ENCODE data around the gene TBC1D22A. TPM values are rescaled to one million over a fixed set of nuclear protein-coding genes. Genes with fewer than 3 reads are reported as not detected.

TBC1D22A gene, protein sequence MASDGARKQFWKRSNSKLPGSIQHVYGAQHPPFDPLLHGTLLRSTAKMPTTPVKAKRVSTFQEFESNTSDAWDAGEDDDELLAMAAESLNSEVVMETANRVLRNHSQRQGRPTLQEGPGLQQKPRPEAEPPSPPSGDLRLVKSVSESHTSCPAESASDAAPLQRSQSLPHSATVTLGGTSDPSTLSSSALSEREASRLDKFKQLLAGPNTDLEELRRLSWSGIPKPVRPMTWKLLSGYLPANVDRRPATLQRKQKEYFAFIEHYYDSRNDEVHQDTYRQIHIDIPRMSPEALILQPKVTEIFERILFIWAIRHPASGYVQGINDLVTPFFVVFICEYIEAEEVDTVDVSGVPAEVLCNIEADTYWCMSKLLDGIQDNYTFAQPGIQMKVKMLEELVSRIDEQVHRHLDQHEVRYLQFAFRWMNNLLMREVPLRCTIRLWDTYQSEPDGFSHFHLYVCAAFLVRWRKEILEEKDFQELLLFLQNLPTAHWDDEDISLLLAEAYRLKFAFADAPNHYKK
- 15.5 and 16.1 TPM in 2 replicates for total RNA-seq

DNA sequence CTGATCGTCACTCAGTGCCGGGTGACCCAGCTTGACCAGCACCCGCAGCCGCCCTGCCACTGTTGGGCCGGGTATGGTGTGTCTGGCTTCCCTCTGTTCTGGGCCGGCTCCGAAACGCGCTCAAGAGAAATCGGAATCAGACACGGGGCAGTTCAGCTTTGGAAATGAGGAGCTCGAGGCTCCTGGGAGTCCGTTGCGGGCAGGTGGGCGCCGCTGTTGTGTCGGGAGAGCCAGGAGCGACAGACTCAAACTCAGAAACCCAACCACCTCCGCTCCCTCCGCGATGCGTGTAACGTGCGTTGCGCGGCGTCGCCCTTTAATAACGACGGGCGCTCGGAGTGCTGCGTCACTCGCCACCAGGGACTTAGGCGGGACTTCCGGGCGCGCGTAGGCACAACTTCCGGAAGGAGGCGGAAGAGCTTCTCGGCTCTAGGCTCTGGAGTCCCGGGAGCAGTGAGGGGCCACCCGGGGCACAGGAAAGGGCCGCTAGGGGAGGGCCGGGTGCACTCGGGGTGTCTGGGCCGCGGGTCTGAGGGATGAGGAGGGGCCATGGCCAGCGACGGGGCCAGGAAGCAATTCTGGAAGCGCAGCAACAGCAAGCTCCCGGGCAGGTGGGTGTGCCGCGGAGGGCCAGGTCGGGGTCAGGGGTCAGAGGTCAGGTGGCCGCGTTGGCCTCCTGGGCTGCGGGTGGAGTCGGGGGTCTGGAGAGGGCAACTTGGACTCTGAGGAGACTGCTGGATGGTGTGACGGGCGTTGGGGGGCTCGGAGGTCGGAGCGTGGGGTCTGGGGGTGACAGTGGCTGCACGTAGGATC lies at the start of gene TBC1D22A:
Gene TBC1D22A, plus strand, starts transcription at position 413 of the 813 bp plus-strand sequence. Its CDS starts 137 bp downstream, at position 550.

DNA sequence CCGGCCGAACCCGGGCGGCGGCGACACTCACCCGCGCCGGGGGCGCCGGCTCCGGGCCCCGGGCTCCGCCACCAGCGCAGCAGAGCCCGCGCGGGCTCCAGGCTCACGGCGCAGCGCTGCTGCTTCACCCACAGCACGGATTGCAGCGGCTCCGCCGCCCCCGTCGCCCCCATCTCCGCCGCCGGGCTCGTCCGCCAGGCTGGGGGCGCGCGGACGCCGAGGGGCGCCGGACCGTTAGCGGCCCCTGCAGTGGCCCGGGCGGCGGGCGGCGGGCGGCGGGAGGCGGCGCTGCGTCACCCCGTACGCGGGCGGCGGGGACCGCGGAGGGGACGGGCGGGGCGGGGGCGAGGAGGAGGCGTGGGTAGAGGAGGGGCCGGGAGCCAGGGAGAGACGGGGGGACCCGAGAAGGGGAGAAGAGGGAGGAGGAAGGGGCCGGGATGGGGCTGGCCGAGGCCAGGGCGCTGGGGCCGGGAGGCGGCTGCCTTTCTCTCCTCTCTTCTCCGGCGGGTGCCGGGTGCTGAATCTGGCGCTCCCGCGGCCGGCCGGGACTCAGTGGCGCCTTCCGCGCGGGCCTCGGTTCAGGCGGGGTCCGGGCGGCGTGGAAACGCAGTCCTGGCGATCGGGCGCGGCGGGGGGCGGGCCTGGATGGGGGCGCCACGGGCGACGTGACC lies 24.3 kb upstream of the TBC1D22A start, which contains the start of gene CERK:
Gene CERK, minus strand, starts transcription at position 277 of the 671 bp plus-strand sequence. Its CDS starts 104 bp downstream, at position 173.

Other genes with a start within 250 kb of the TBC1D22A start
- gene CELSR1, start 225.0 kb upstream of the TBC1D22A start, total RNA-seq = 0.09 and 0.38 TPM in 2 replicates
- gene GRAMD4, start 142.3 kb upstream of the TBC1D22A start, total RNA-seq = 12.3 and 12.8 TPM in 2 replicates
- 79.0 and 97.0 TPM in 2 replicates for gene CERK, start 24.4 kb upstream of the TBC1D22A start, total RNA-seq

Data from endothelial cell of coronary artery (primary cell).